HepG2 (cell line): ENCODE data around the gene ERF. TPM values are rescaled to one million over a fixed set of nuclear protein-coding genes. Genes with fewer than 3 reads are reported as not detected.

ENCODE experiments used
- ATAC-seq: fragments of 200-7000 bp; cut with Tn5 transposase; 3 replicates; pipeline ENCODE4 v1.9.1; 2020; ENCODE audit warnings: mild to moderate bottlenecking, moderate library complexity
- BruUV-seq: library from RNA; stranded (reverse); fragments of 400-500 nt; replicated peaks from 2 replicates; lab custom pipeline; 2021; lab: Mats Ljungman, UMichigan
- CTCF ChIA-PET: fragments of 300-600 bp; formaldehyde crosslinking; extraction: SDS; loops from one replicate; lab custom pipeline; 2021; ENCODE audit warnings: low total read pairs, inconsistent platforms, low intra/inter-chr PET ratio; lab: Yijun Ruan, JAX
- POLR2A ChIA-PET: fragments of 350-600 bp; sonication (Branson Sonifier 250); formaldehyde crosslinking; loops from one replicate; lab custom pipeline; 2020; ENCODE audit warnings: antibody characterized with exemption, inconsistent platforms; lab: Yijun Ruan, JAX
- DNase-seq: peaks from one replicate; pipeline ENCODE4 v3.0.0-alpha.2; 2015; ENCODE audit warnings: low spot score
- FAIRE-seq: peaks from 3 replicates; lab custom pipeline; 2011; peaks lifted over from hg19 to GRCh38; lab: Jason Lieb, UNC
- H2AFZ ChIP-seq: one replicate; pipeline ENCODE4 v1.6.1; 2011; ENCODE audit warnings: low read length, inconsistent platforms
- H3K27ac ChIP-seq: fragments of 300-600 bp; 3 replicates; pipeline ENCODE4 v1.8.0; 2011; ENCODE audit warnings: mixed run types, mild to moderate bottlenecking, mixed read lengths, low read length, inconsistent platforms; ENCODE audit not compliant: insufficient read depth; ENCODE audit errors: extremely low read length
- H3K27me3 ChIP-seq, 2 experiments: fragments of 200-600 bp in 1 of 2; 2 replicates in 1 of 2; 3 replicates in 1 of 2; pipeline versions ENCODE4 v1.6.0 to v1.8.0; 2011; ENCODE audit warnings: low read length in 2 of 2, mild to moderate bottlenecking in 2 of 2, moderate library complexity in 2 of 2, inconsistent platforms in 1 of 2; ENCODE audit not compliant: insufficient read depth in 2 of 2, control insufficient read depth in 1 of 2
- H3K36me3 ChIP-seq, 2 experiments: fragments of 200-600 bp in 1 of 2; replicated peaks in 1 of 2; 2 replicates in 1 of 2; 3 replicates in 1 of 2; pipeline versions ENCODE4 v1.5.1 to v1.8.0; 2011; ENCODE audit warnings: low read length in 2 of 2, inconsistent platforms in 1 of 2; ENCODE audit not compliant: insufficient read depth in 2 of 2, control insufficient read depth in 1 of 2
- H3K4me1 ChIP-seq: 2 replicates; pipeline ENCODE4 v1.5.1; 2012; ENCODE audit warnings: low read length, inconsistent platforms; ENCODE audit not compliant: insufficient read depth
- H3K4me2 ChIP-seq: 2 replicates; pipeline ENCODE4 v1.6.0; 2011; ENCODE audit warnings: low read depth, low read length, inconsistent platforms
- H3K4me3 ChIP-seq, 3 experiments: fragments of 200-600 bp in 1 of 3; sonication (generic), shearing (Covaris generic) in 1 of 3; replicated peaks in 1 of 3; 2 replicates each; pipeline ENCODE4 v1.5.1; 2011 to 2016; ENCODE audit warnings: low read length in 3 of 3, inconsistent platforms in 2 of 3, low read depth in 2 of 3, mild to moderate bottlenecking in 2 of 3, control low read depth in 1 of 3, mixed read lengths in 1 of 3; ENCODE audit not compliant: insufficient read depth in 1 of 3
- H3K79me2 ChIP-seq: one replicate; pipeline ENCODE4 v1.6.1; 2011; ENCODE audit warnings: low read length, inconsistent platforms; ENCODE audit not compliant: insufficient read depth
- H3K9ac ChIP-seq: 2 replicates; pipeline ENCODE4 v1.6.0; 2011; ENCODE audit warnings: mild to moderate bottlenecking, low read depth, low read length, inconsistent platforms; ENCODE audit not compliant: insufficient read depth
- H3K9me3 ChIP-seq: 2 replicates; pipeline ENCODE4 v1.5.1; 2012; ENCODE audit warnings: mild to moderate bottlenecking, low read length
- H4K20me1 ChIP-seq: 2 replicates; pipeline ENCODE4 v1.6.0; 2011; ENCODE audit warnings: inconsistent platforms, mild to moderate bottlenecking, low read length, moderate library complexity; ENCODE audit not compliant: insufficient read depth
- HNRNPL ChIP-seq: fragments of 200-400 bp; formaldehyde crosslinking; IDR thresholded peaks from 2 replicates; pipeline ENCODE4 v1.6.1; 2017; ENCODE audit warnings: mild to moderate bottlenecking, low read depth, low read length
- KLF15 ChIP-seq: sonication (generic); formaldehyde crosslinking; IDR thresholded peaks from 2 replicates; pipeline ENCODE4 v1.8.1; 2023; ENCODE audit warnings: borderline replicate concordance, mild to moderate bottlenecking, inconsistent platforms, missing genetic modification reagents, mixed read lengths
- NFE2L2 ChIP-seq: fragments of 150-350 bp; IDR thresholded peaks from 2 replicates; pipeline ENCODE4 v1.6.1; 2014; ENCODE audit warnings: low read length
- POLR2A ChIP-seq, 2 experiments: IDR thresholded peaks; 2 replicates each; pipeline ENCODE4 v1.6.1; 2011; ENCODE audit warnings: low read depth in 2 of 2, low read length in 2 of 2, mild to moderate bottlenecking in 1 of 2, moderate library complexity in 1 of 2; ENCODE audit not compliant: insufficient read depth in 1 of 2
- POLR2AphosphoS5 ChIP-seq: IDR thresholded peaks from 2 replicates; pipeline ENCODE4 v1.6.1; 2012; ENCODE audit warnings: low read depth, low read length
- RBM22 ChIP-seq: fragments of 200-400 bp; formaldehyde crosslinking; optimal IDR thresholded peaks from 2 replicates; pipeline ENCODE3; 2017; ENCODE audit warnings: mild to moderate bottlenecking, low read length, moderate library complexity
- RXRA ChIP-seq: sonication (generic); formaldehyde crosslinking; IDR thresholded peaks from 2 replicates; pipeline ENCODE4 v1.5.1; 2020; ENCODE audit warnings: missing genetic modification reagents
- SATB2 ChIP-seq: sonication (generic); formaldehyde crosslinking; IDR thresholded peaks from 2 replicates; pipeline ENCODE4 v1.5.0; 2020; ENCODE audit warnings: missing genetic modification reagents
- ZC3H13 ChIP-seq: sonication (generic); formaldehyde crosslinking; IDR thresholded peaks from 2 replicates; pipeline ENCODE4 v1.8.1; 2023; ENCODE audit warnings: mild to moderate bottlenecking, missing genetic modification reagents, moderate library complexity
- ZNF101 ChIP-seq: sonication (generic); formaldehyde crosslinking; IDR thresholded peaks from 2 replicates; pipeline ENCODE4 v1.4.0; 2020; ENCODE audit warnings: mild to moderate bottlenecking, low read depth, missing genetic modification reagents, borderline replicate concordance
- WGBS: methylation state at CpG from one replicate; pipeline ENCODE4 v1.1.6; 2017; ENCODE audit warnings: low lambda C conversion rate; 5-methylcytosine and 5-hydroxymethylcytosine counted together
- in situ Hi-C: cut with HindIII; loops from 2 replicates; pipeline ENCODE4 v1.10.0; 2017; ENCODE audit warnings: low pct_unique_long_range_greater_than_20kb; ENCODE audit not compliant: extremely low pct_ligation_motif_present
- intact Hi-C: fragments of 100-400 bp; cut with micrococcal nuclease; formaldehyde crosslinking; loops from one replicate; pipeline ENCODE4 v1.10.0; 2022; ENCODE audit not compliant: unreplicated experiment
- polyA plus RNA-seq, 8 experiments: library from polyadenylated mRNA; depleted of rRNA in 3 of 8; stranded (reverse) in 7 of 8; unstranded in 1 of 8; fragments of >200 nt; fragmentation: Illumina TruSeq in 4 of 8; extraction: Trizol in 4 of 8; gene quantifications; 2 replicates each; pipeline versions ENCODE4 v1.2.1 to v1.2.3, GENCODE V29; 2011 to 2016; ENCODE audit warnings: low read depth in 4 of 8, missing spikeins in 1 of 8, mixed read lengths in 1 of 8; ENCODE audit not compliant: insufficient read depth in 1 of 8
- total RNA-seq, 5 experiments: library from RNA; depleted of rRNA; stranded (reverse); fragments of >200 nt; fragmentation: Illumina TruSeq; extraction: Trizol; gene quantifications; 2 replicates each; pipeline ENCODE4 v1.2.3, GENCODE V29; 2016; ENCODE audit warnings: low read depth in 1 of 5

ERF gene
- total and polyA plus RNA-seq, 2 of the 13 experiments (the other 11 are each of a cell fraction or from before 2014, with no cell fraction given) = 67.1 to 69.9 TPM

DNA sequence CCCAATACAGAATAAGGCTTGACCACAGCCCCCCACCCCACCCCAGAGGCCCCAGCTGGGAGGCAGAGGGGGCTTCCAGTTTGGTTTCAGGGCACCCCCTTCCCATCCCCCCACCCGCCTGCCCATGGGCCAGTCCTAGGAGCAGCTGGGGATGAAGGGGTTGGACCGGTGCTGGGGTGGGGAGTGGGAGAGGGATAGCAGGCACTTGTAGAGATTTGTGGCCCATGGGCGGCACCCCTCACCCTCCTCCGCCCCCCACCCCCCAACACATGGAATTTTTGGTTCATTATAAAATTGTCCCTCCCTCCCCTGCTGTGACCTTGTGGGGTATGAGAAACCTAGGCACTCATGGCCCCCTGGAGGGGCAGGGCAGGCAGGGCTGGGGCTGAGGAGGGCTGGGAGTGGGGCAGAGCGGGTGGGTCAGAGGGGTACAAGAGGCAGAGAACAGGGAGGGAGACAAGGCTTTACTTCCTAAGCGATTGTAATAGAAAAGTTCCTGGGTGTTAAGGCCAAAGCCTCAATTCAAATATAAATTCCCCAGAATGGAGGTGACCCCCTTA is 7.2 kb downstream of the ERF start:
- ATAC-seq = no peak
- intact Hi-C loops (no loop called here), in situ Hi-C loops (no loop called here)
- H2AFZ ChIP-seq = no peak overlapping the region
- CTCF ChIA-PET = no interaction called here
- H3K4me2 ChIP-seq = no peak overlapping the region
- no peak for TF ChIP-seq NFE2L2
- peak in 1 of 2 experiments; percentile 5; a peak in 1 of 4 replicates for TF ChIP-seq POLR2A (IDR thresholded peaks at IDR 0.05; ENCODE audit: insufficient read depth in 1 of 2, low read depth in 2 of 2, low read length in 2 of 2)
- no peak for TF ChIP-seq SATB2 (CRISPR knock-in tag)
- 0 out of 2 replicates have a peak, but pooled peaks have one; percentile 6 for TF ChIP-seq ZC3H13 (CRISPR knock-in tag)
- TF ChIP-seq, all 625 proteins: peak for 2
- POLR2A ChIA-PET = interaction anchor here (1.0 to 6.6 kb wide), 5 partner anchors 8 to 54 kb away, joined by 3 to 117 read pairs (median 8); partner anchors contain the start of genes ERF, PAFAH1B3 and PRR19
- Histone ChIP-seq H3K27ac (peak overlapping the region; percentile 28), H3K79me2 (peaks cover 28% of the 10 kb centered on the region), H3K4me1 (peaks cover 67% of the 10 kb centered on the region), H3K9me3 (no peaks in the 10 kb centered on the region), H3K36me3 (peaks cover 7 to 32% of the 10 kb centered on the region in 2 experiments; a peak in 3 of 5 replicates), H3K4me3 (no peak overlapping the region), H3K27me3 (no peaks in the 10 kb centered on the region; a peak in 1 of 5 replicates), H3K9ac (no peak overlapping the region), H4K20me1 (peaks cover 44% of the 10 kb centered on the region)
- DNase-seq = no peak
- no TSS peak for BruUV-seq
- WGBS = 99% methylated on average over 6 of the region's 6 CpGs
- no peak for FAIRE-seq

- DNase-seq (no peak), ATAC-seq (no peak), FAIRE-seq (no peak)
- H3K79me2 ChIP-seq = peaks cover 22% of the 10 kb centered on the region
- peaks cover 37% of the 10 kb centered on the region for H4K20me1 ChIP-seq
- H3K4me3 ChIP-seq = no peak overlapping the region
- WGBS = 58% methylated on average over 4 of the region's 7 CpGs
- in situ Hi-C loops (no loop called here), intact Hi-C loops (no loop called here)
- ChIA-PET POLR2A (interaction anchor here (0.6 to 6.6 kb wide), 7 partner anchors 9 to 55 kb away, joined by 3 to 117 read pairs (median 3); partner anchors contain the start of genes CIC, ERF, PAFAH1B3 and PRR19), CTCF (interaction anchor here (0.9 to 4.3 kb wide), 4 partner anchors 30 to 49 kb away, joined by 3 to 34 read pairs (median 6); no protein-coding TSS in a partner anchor)
- H3K9me3 ChIP-seq = no peaks in the 10 kb centered on the region
- no TSS peak for BruUV-seq
- H3K9ac ChIP-seq = no peak overlapping the region
- no peaks in the 10 kb centered on the region; a peak in 1 of 5 replicates for H3K27me3 ChIP-seq
- H3K4me2 ChIP-seq = no peak overlapping the region
- H3K27ac ChIP-seq = peak overlapping the region; percentile 28
- peaks cover 61% of the 10 kb centered on the region for H3K4me1 ChIP-seq
- peaks cover 7 to 32% of the 10 kb centered on the region in 2 experiments; a peak in 3 of 5 replicates for H3K36me3 ChIP-seq
- no peak overlapping the region for H2AFZ ChIP-seq
- peak; percentile 97 for TF ChIP-seq RBM22
- no peak for TF ChIP-seq ZNF101
- TF ChIP-seq SATB2 (CRISPR knock-in tag) = 0 out of 2 replicates have a peak, but pooled peaks have one; percentile 30
- TF ChIP-seq HNRNPL = no peak
- TF ChIP-seq POLR2AphosphoS5 = peak; percentile 61
- 0 out of 2 replicates have a peak, but pooled peaks have one; percentile 20 for TF ChIP-seq RXRA (CRISPR knock-in tag)
- no peak for TF ChIP-seq KLF15 (CRISPR knock-in tag)
Measured at GRCh38 chr19:42246922-42247639, 7.8 kb downstream of the ERF start.
